Activated naive CD4-positive, alpha-beta T cell treated with anti-CD3 and anti-CD28 coated beads for 36 hours (primary cell): ENCODE measurements around the gene FOXI2. TPM values are rescaled to one million over a fixed set of nuclear protein-coding genes. Genes with fewer than 3 reads are reported as not detected.

Experiments
- CTCF ChIA-PET: fragments of 350-600 bp; sonication (Branson Sonifier 250); formaldehyde crosslinking; loops from one replicate; lab custom pipeline; 2021; ENCODE audit warnings: antibody characterized with exemption; lab: Charles Lee
- DNase-seq: peaks from one replicate; pipeline ENCODE4 v3.0.0-alpha.2; 2020
- H3K27ac Mint-ChIP-seq: one replicate; pipeline ENCODE4 v1.8.0; 2021; ENCODE audit warnings: mild to moderate bottlenecking, mixed read lengths
- H3K27me3 Mint-ChIP-seq: one replicate; pipeline ENCODE4 v1.8.0; 2021; ENCODE audit warnings: low read depth, mixed read lengths
- H3K36me3 Mint-ChIP-seq: one replicate; pipeline ENCODE4 v1.8.0; 2021; ENCODE audit warnings: low read depth, mixed read lengths
- H3K4me1 Mint-ChIP-seq: one replicate; pipeline ENCODE4 v1.8.0; 2021; ENCODE audit warnings: low read depth, mixed read lengths
- H3K4me3 Mint-ChIP-seq: one replicate; pipeline ENCODE4 v1.8.0; 2021; ENCODE audit warnings: mild to moderate bottlenecking, moderate library complexity, mixed read lengths
- H3K9me3 Mint-ChIP-seq: one replicate; pipeline ENCODE4 v1.8.0; 2021; ENCODE audit warnings: mixed read lengths
- intact Hi-C: fragments of 100-400 bp; cut with micrococcal nuclease; formaldehyde crosslinking; loops from one replicate; pipeline ENCODE4 v1.15.1; 2023
- total RNA-seq, 2 experiments: library from RNA; stranded (reverse); gene quantifications; one replicate each; pipeline ENCODE4 v1.2.3, GENCODE V29; 2021

Gene FOXI2
- total RNA-seq, 2 experiments from 2014 or later, result not detected

- CTCF ChIA-PET, result interaction anchor here (1.1 kb wide), 1 partner anchor 10 kb away, joined by 3 read pairs; no protein-coding TSS in a partner anchor
- intact Hi-C loops, result no loop called here
- H3K9me3 Mint-ChIP-seq, result no peaks in the 10 kb centered on the region
- no peak overlapping the region for H3K4me3 Mint-ChIP-seq
- no peak overlapping the region for H3K27ac Mint-ChIP-seq
- no peaks in the 10 kb centered on the region for H3K4me1 Mint-ChIP-seq
- no peaks in the 10 kb centered on the region for H3K36me3 Mint-ChIP-seq
- peaks cover 4% of the 10 kb centered on the region for H3K27me3 Mint-ChIP-seq
- DNase-seq, result no peak
These were observed 18.8 kb downstream of the FOXI2 start for GRCh38 chr10:127755753-127756152.

- no peak for DNase-seq
- Mint-ChIP-seq H3K27ac (no peak overlapping the region), H3K4me3 (no peak overlapping the region), H3K27me3 (peaks cover 4% of the 10 kb centered on the region), H3K9me3 (no peaks in the 10 kb centered on the region), H3K36me3 (no peaks in the 10 kb centered on the region), H3K4me1 (no peaks in the 10 kb centered on the region)
- intact Hi-C loops, result no loop called here
- CTCF ChIA-PET, result interaction anchor here (1.0 to 1.1 kb wide), 2 partner anchors 10 to 98 kb away, joined by 3 to 5 read pairs; no protein-coding TSS in a partner anchor
These were observed 19.3 kb downstream of the FOXI2 start for GRCh38 chr10:127756264-127756663.

- CTCF ChIA-PET, result interaction anchor here (1.0 to 1.1 kb wide), 2 partner anchors 9 to 97 kb away, joined by 3 to 5 read pairs; no protein-coding TSS in a partner anchor
- intact Hi-C loops, result no loop called here
- H3K4me3 Mint-ChIP-seq, result no peak overlapping the region
- H3K27ac Mint-ChIP-seq, result no peak overlapping the region
- no peaks in the 10 kb centered on the region for H3K9me3 Mint-ChIP-seq
- peaks cover 4% of the 10 kb centered on the region for H3K27me3 Mint-ChIP-seq
- no peak for DNase-seq
- H3K36me3 Mint-ChIP-seq, result no peaks in the 10 kb centered on the region
- H3K4me1 Mint-ChIP-seq, result no peaks in the 10 kb centered on the region
These were observed 20.0 kb downstream of the FOXI2 start for GRCh38 chr10:127757033-127757432.

DNA sequence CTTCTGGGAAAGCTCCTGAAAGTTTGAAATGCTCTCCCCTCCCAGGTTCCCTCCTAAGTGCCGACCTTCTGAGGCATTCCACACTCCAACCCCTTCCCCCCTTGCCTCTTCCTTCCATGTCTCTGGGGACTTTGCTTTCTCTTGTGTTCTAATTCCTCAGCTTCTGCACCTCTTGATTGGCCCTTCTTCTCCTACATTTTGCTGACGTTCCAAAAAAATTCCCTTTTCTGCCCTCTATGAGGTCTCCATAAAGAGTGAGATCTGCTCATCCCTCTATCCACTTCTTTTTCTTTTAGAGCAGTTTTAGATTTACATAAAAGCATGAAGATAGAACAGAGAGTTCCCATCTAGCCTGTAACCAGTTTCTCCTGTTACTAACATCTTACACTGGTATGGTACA, 22.3 kb downstream of the FOXI2 start:
- H3K27me3 Mint-ChIP-seq, result peaks cover 5% of the 10 kb centered on the region
- no peaks in the 10 kb centered on the region for H3K4me1 Mint-ChIP-seq
- no peak for DNase-seq
- H3K4me3 Mint-ChIP-seq, result no peak overlapping the region
- no peak overlapping the region for H3K27ac Mint-ChIP-seq
- CTCF ChIA-PET, result interaction anchor here (1.2 kb wide), 1 partner anchor 252 kb away, joined by 3 read pairs; no protein-coding TSS in a partner anchor
- no peaks in the 10 kb centered on the region for H3K36me3 Mint-ChIP-seq
- intact Hi-C loops, result no loop called here
- H3K9me3 Mint-ChIP-seq, result no peaks in the 10 kb centered on the region

DNA sequence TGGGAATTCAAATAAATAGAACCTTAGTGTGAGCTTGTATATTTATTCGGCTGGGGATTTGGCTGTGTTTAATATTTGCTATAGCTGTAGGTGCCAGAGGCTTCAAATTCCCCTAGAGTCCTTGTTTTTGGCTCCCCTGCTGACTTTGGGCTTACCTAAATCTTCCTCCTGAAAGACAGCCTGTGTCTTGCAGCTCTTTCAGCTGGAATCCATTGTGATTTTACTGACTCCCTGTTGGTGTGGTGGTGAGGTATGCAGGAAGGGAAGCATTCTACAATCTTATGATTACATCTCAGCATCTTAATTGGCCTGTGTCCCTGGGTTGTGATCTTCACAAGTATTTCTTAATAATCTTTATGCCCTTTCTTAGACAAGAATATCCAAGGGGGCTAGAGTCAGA, 25.9 kb downstream of the FOXI2 start:
- CTCF ChIA-PET, result no interaction called here
- no peaks in the 10 kb centered on the region for H3K36me3 Mint-ChIP-seq
- intact Hi-C loops, result no loop called here
- no peaks in the 10 kb centered on the region for H3K9me3 Mint-ChIP-seq
- no peaks in the 10 kb centered on the region for H3K4me1 Mint-ChIP-seq
- DNase-seq, result no peak
- H3K4me3 Mint-ChIP-seq, result no peak overlapping the region
- peaks cover 16% of the 10 kb centered on the region for H3K27me3 Mint-ChIP-seq
- no peak overlapping the region for H3K27ac Mint-ChIP-seq

- H3K36me3 Mint-ChIP-seq, result no peaks in the 10 kb centered on the region
- H3K27ac Mint-ChIP-seq, result no peak overlapping the region
- H3K9me3 Mint-ChIP-seq, result no peaks in the 10 kb centered on the region
- H3K27me3 Mint-ChIP-seq, result peaks cover 6% of the 10 kb centered on the region
- no peak overlapping the region for H3K4me3 Mint-ChIP-seq
- intact Hi-C loops, result no loop called here
- no peak for DNase-seq
- CTCF ChIA-PET, result no interaction called here
- no peaks in the 10 kb centered on the region for H3K4me1 Mint-ChIP-seq
These were observed 38.0 kb downstream of the FOXI2 start for GRCh38 chr10:127774766-127775559.

- no peaks in the 10 kb centered on the region for H3K36me3 Mint-ChIP-seq
- no peak overlapping the region for H3K4me3 Mint-ChIP-seq
- no peak overlapping the region for H3K27ac Mint-ChIP-seq
- no peak for DNase-seq
- H3K9me3 Mint-ChIP-seq, result no peaks in the 10 kb centered on the region
- CTCF ChIA-PET, result no interaction called here
- H3K27me3 Mint-ChIP-seq, result peaks cover 6% of the 10 kb centered on the region
- H3K4me1 Mint-ChIP-seq, result no peaks in the 10 kb centered on the region
- intact Hi-C loops, result no loop called here
These were observed 39.8 kb downstream of the FOXI2 start for GRCh38 chr10:127776816-127777215.

DNA sequence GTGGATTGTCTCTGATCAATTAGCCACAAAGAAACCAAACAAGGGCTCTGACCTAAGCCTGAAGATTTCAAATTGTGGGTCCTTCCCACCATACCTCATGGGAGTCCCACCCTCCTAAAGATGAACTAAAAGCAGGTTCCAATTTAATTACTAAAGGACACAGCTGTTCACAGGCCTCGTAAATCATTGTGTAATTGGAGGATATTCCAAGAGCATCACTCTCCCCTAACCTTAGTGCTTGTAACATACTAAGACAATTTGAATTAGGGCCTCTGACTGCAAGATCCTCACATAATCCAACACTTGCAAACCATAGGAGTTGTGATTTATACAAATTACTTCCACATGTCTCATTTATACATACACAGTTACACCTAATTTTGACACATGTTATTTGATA, 44.4 kb downstream of the FOXI2 start:
- Mint-ChIP-seq H3K27ac (no peak overlapping the region), H3K4me3 (no peak overlapping the region), H3K27me3 (peaks cover 13% of the 10 kb centered on the region), H3K36me3 (no peaks in the 10 kb centered on the region), H3K4me1 (no peaks in the 10 kb centered on the region), H3K9me3 (no peaks in the 10 kb centered on the region)
- DNase-seq, result no peak
- CTCF ChIA-PET, result no interaction called here
- intact Hi-C loops, result no loop called here

DNA sequence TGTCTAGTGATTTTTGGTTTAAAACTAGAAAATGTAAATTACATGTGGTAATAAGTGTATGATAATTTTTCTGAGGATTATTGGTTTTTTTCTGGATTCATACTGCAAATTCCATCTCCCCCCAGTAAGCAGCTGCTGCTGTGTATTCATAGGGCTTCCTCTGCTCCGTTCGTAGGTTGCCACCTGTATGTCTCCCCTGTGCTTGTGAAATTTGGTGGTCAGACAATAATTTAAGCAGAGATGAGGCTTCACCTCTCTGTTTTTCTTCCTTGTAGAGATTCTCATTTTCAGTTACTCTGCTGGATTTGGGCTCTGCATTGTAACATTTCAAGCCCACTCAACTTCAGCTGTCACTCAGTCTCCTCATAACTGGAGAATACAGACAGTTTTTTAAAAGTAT, 50.9 kb downstream of the FOXI2 start:
- CTCF ChIA-PET, result no interaction called here
- intact Hi-C loops, result no loop called here
- Mint-ChIP-seq H3K4me1 (no peaks in the 10 kb centered on the region), H3K9me3 (peaks cover 2% of the 10 kb centered on the region), H3K27me3 (peaks cover 11% of the 10 kb centered on the region), H3K27ac (no peak overlapping the region), H3K36me3 (no peaks in the 10 kb centered on the region), H3K4me3 (no peak overlapping the region)
- no peak for DNase-seq

- CTCF ChIA-PET, result no interaction called here
- DNase-seq, result no peak
- Mint-ChIP-seq H3K27ac (no peak overlapping the region), H3K27me3 (peaks cover 8% of the 10 kb centered on the region), H3K4me3 (no peak overlapping the region), H3K9me3 (peaks cover 2% of the 10 kb centered on the region), H3K36me3 (no peaks in the 10 kb centered on the region), H3K4me1 (no peaks in the 10 kb centered on the region)
- intact Hi-C loops, result no loop called here
These were observed 53.2 kb downstream of the FOXI2 start for GRCh38 chr10:127790066-127790624.

Other genes starting within 250 kb of the FOXI2 start
- gene NPS, start 187.9 kb upstream of the FOXI2 start, total RNA-seq, result not detected
- gene CLRN3, start 155.8 kb downstream of the FOXI2 start, total RNA-seq, result not detected
- gene PTPRE, start 169.9 kb downstream of the FOXI2 start, total RNA-seq, result 10 to 100 TPM; 13.4 to 16.4 TPM